22Rv1 (cell line): ENCODE measurements around the gene FAM50A.

Experiments used
- ZFX ChIP-seq: fragments of 450-650 bp; IDR thresholded peaks from 2 replicates; pipeline ENCODE4 v1.6.1; 2017; ENCODE audit warnings: antibody characterized with exemption, borderline replicate concordance
- TF ChIP-seq, protein P1 (sequence below): fragments of 450-650 bp; IDR thresholded peaks from 2 replicates; pipeline ENCODE4 v1.5.1; 2017; ENCODE audit warnings: mild to moderate bottlenecking

DNA sequence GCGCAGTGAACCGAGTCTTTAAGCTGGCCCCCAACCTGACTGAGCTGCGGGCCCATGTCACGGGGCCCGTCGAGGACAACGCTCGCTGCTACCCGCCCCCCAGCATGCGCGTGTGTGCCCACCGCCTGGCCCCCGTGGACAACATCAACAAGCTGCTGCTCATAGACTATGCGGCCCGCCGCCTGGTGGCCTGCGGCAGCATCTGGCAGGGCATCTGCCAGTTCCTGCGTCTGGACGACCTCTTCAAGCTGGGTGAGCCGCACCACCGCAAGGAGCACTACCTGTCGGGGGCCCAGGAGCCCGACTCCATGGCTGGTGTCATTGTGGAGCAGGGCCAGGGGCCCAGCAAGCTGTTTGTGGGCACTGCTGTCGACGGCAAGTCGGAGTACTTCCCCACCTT is 16.4 kb downstream of the FAM50A start:
- TF ChIP-seq, protein P1, sequence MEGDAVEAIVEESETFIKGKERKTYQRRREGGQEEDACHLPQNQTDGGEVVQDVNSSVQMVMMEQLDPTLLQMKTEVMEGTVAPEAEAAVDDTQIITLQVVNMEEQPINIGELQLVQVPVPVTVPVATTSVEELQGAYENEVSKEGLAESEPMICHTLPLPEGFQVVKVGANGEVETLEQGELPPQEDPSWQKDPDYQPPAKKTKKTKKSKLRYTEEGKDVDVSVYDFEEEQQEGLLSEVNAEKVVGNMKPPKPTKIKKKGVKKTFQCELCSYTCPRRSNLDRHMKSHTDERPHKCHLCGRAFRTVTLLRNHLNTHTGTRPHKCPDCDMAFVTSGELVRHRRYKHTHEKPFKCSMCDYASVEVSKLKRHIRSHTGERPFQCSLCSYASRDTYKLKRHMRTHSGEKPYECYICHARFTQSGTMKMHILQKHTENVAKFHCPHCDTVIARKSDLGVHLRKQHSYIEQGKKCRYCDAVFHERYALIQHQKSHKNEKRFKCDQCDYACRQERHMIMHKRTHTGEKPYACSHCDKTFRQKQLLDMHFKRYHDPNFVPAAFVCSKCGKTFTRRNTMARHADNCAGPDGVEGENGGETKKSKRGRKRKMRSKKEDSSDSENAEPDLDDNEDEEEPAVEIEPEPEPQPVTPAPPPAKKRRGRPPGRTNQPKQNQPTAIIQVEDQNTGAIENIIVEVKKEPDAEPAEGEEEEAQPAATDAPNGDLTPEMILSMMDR: no peak
- TF ChIP-seq ZFX: no peak
